PFSK-1 (cell line): ENCODE data around the gene KLF7.

Source experiments
- POLR2AphosphoS5 ChIP-seq: IDR thresholded peaks from 2 replicates; pipeline ENCODE4 v1.6.1; 2012; ENCODE audit warnings: low read depth, mild to moderate bottlenecking, control low read depth, low read length, moderate library complexity
- TAF1 ChIP-seq: IDR thresholded peaks from 2 replicates; pipeline ENCODE4 v1.6.1; 2012; ENCODE audit warnings: low read length, control low read depth, borderline replicate concordance; ENCODE audit not compliant: insufficient read depth
- TF ChIP-seq, protein P1 (sequence below), 2 experiments: IDR thresholded peaks; 2 replicates each; pipeline versions ENCODE4 v1.6.1 to v1.8.0; 2011 to 2012; ENCODE audit warnings: low read depth in 2 of 2, low read length in 2 of 2, control low read depth in 1 of 2, inconsistent platforms in 1 of 2, mild to moderate bottlenecking in 1 of 2, moderate library complexity in 1 of 2; ENCODE audit not compliant: insufficient read depth in 1 of 2

DNA sequence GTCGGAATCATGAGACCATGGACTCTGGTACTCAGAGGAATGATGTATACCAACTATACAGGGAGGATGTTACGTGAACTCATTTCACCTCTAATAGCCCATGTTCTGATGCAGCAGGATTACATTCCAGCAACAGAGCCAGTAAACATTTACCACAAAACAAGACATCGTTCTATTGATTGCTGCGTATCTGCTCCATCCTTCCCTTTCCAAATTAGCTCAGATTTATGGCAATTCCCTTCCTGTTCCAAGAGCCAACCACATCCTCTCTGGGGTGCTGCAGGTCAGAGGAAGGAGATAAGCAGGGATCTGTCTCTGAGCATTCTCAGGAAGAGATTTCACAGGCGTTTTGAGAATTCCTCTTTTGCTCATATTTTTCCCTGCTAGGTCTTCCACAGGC, 98.3 kb downstream of the KLF7 start:
- TF ChIP-seq TAF1 (no peak), POLR2AphosphoS5 (no peak)
- TF ChIP-seq, protein P1, sequence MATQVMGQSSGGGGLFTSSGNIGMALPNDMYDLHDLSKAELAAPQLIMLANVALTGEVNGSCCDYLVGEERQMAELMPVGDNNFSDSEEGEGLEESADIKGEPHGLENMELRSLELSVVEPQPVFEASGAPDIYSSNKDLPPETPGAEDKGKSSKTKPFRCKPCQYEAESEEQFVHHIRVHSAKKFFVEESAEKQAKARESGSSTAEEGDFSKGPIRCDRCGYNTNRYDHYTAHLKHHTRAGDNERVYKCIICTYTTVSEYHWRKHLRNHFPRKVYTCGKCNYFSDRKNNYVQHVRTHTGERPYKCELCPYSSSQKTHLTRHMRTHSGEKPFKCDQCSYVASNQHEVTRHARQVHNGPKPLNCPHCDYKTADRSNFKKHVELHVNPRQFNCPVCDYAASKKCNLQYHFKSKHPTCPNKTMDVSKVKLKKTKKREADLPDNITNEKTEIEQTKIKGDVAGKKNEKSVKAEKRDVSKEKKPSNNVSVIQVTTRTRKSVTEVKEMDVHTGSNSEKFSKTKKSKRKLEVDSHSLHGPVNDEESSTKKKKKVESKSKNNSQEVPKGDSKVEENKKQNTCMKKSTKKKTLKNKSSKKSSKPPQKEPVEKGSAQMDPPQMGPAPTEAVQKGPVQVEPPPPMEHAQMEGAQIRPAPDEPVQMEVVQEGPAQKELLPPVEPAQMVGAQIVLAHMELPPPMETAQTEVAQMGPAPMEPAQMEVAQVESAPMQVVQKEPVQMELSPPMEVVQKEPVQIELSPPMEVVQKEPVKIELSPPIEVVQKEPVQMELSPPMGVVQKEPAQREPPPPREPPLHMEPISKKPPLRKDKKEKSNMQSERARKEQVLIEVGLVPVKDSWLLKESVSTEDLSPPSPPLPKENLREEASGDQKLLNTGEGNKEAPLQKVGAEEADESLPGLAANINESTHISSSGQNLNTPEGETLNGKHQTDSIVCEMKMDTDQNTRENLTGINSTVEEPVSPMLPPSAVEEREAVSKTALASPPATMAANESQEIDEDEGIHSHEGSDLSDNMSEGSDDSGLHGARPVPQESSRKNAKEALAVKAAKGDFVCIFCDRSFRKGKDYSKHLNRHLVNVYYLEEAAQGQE (IDR thresholded peaks at IDR 0.05; ENCODE audit: insufficient read depth in 1 of 2, low read depth in 2 of 2, low read length in 2 of 2) = no peak
